HS-5 (cell line): ENCODE data around the gene SYT1.

Experiments
- DNase-seq: peaks from one replicate; pipeline ENCODE4 v3.0.0-alpha.2; 2012; ENCODE audit warnings: low read depth

The SYT1 gene

DNA sequence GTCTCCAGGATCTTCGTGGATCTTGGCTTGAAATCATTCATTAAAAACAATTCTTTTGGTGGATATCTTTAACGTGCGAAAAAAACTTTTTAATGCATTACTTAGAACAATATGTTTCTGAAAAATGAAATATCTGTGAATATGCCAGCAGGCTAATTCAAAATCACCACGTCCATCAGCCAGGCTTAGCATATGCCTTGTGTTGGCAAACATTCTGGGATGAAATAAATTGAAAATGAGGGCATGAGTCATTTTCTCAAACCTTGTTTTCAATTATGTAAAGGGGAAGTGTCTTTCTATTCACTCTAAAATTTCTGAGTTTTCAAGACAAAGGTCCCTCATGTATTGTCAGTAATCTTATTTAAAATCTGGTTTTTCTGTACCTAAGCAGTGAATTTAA lies 432.3 kb downstream of the SYT1 start:
- DNase-seq: no peak

DNA sequence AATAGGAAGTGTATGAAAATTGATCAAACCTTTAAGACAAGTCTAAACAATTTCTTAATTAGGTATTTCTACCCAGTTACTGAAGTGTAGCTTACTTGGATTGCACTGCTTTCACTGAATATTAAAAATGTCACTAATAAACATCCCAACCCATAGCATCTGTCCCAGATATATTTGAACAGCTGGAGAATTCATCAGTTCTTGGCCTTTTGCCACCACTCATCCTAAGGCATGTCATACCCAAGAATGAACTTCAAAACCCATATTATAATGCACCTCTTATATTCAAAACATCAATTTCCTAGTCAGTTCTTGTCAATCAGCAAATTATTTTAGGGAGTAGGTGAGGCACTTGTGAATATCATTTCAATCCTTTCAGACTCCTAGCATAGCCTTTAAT lies 433.9 kb downstream of the SYT1 start:
- no peak for DNase-seq

DNA sequence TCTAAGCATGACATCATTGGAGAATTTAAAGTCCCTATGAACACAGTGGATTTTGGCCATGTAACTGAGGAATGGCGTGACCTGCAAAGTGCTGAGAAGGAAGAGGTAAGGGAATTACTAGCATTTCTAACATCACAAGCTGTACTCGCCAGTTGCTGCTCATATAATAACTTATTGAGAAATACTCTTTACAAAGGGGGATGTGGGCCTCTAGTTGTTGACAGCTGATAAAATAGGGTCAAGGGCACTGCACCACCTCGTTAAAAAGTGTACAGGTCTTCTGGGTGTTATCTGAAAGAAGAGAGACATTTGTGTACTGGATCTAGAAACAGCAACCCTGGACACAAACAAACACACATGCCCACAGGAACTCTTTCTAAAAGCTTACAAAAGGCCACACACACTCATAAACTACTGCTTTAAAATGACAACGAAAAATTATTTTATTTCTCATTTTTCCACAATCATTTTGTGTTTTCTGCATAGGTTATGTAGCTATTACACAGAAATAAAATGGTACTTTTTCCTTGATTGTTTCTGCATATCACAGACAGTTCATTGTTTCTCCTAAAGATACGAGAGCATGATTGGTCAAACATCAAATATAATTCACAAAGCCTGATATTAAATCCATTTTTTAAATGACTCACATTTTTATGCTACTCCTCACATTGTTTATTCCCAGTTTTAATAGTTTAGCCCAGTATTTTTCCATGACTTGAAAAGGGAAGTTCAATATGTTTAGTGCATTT lies 435.0 kb downstream of the SYT1 start:
- DNase-seq: no peak

DNA sequence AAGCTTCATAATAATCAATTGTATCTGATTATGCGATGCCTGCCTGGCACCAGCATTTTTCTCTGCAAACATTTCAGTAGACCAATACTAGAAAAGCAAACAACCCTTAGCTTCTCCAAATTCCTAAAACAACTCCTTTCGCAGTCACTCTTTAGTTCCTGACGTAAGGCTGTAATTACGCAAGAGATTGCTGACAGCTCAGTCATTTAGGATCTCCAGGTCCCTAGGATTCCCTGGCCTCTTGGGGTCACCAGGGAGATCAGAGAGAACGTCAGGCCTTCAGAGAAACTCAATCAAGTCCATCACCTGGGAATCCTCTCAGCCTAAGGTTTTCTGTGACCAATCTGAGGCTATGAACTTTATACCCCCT lies 435.6 kb downstream of the SYT1 start:
- DNase-seq: peak; percentile 41

DNA sequence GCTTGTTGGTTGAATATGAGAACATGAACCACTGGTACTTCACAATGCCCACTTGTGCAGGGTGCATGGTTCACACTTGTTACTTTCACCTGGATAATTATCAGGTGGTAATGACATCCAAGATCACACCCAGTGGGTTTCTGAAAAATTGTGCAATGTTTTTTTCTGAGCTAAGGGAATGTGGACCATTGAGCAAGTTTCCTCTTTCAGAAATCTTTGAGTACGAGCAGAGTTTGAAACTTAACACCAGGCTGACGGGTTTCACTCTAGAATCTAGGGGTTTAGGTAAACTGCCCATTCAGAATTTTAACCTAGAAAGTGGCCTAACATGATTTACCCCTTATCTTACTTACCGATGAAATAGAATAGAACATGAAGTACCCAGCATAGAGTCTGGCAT lies 436.6 kb downstream of the SYT1 start:
- no peak for DNase-seq

DNA sequence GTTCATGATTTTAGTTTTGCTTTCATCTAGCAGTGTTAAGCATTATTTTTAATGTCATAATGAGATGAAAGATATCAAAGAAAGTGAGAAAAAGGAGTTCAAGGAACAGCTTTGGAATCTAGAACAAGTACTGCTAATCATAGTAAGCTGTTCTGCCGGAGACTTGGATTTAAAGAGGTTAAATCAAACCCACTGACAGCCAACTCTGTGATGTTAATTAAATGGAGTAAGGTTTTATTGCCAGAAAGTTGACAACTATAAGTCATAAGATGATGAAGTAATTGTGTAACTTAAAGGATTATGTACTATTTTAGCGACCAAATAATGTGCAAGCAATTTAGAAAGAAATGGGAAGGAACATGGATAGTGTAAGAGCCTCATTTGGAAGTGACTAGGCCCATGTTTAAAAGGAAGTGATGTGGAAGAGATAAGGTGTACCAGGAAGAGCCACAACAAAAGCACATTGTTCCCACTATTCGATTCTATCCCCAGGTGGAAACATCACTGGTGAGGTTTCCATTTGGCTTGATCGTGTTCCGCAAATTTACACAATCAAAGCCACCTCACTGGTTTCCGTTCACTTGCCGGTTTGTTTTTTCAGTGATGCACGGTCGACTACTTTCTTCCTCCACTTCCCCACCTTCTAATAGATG lies 437.7 kb downstream of the SYT1 start:
- no peak for DNase-seq

DNA sequence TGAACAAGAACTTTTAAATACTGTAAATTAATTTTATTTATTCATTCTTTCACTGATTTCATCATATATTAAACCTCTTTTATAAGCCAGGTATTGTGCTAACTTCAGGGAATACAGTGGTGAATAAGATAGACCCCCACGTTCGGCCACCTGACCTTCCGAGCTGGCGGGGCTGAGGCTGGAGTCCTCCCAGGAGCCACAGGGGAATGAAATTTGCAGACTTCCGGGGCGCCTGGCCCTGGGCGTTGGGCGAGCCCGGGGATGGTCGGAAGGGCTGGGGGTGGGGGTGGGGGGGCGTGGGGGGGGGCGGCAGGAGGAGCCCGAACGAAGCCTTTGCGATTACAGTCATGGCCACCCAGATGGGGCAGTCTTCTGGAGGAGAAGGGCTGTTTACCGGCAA lies 442.8 kb downstream of the SYT1 start:
- no peak for DNase-seq

DNA sequence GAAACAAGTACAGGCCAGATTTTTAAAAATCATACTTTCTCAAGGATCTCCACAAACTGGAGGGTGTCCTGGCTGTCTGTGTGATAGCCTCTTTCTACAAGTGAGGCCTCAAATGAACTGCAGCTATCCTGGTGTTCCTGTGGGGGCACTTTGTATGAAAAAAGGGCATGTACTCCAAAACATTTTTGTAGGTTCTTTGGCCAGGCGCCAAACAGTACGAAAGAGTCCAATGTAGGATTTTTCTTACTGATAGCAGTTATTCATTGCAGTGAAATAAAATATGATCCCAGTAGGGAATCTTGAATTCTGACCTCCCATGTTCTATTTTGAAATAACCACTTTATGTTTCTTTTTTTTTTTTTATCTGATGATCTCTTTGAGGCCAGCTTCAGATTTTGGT lies 444.5 kb downstream of the SYT1 start:
- DNase-seq: no peak

DNA sequence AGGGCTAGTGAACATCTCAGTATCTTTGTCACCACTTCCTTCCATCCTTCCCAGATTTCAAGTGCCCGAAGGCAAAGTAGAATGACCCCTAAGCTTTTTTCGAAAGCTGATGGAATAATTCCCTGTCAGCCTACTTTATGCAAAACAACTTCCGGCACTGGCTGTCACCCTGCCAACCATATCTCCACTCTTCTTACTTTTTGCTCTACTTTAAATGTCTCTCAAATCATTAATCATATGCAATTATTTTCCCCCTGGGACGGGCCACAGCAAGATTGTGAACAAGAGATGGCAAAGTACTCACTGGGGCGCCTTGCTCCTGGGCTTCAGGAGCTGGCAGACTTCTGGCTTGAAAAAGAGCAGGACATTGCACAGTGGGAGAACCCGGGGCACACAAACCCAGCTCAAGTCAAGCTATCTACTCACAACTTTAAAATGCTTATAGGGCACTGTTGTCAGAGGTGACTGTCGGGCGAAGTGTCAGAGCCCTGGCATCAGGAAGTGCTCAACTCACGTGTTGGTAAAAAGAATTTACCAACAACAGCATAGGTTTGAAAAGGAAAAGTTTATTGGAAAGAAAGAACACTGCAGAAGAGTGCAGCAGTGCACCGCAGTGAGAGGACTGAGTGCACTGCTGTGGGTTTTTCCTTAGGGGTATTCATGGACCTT lies 452.7 kb downstream of the SYT1 start:
- DNase-seq: no peak

DNA sequence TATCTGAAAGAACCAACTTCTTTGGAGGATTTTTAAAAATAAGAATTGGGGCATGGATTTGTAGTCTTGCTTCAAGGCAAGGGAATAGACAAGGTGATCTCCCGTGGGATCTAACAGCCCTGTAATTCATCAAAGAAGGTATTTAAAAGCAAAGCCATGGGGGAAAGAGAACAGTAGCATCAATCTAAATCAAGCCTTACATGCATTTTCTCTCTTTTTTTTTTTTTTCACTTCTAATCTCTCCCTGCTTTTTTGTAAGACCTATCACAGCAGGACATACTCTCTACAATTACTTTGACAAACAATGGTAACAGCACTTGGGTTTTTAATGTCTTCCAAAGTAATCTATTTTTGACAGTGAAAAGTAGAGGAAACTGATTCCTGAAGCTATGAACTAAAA lies 458.3 kb downstream of the SYT1 start:
- no peak for DNase-seq

DNA sequence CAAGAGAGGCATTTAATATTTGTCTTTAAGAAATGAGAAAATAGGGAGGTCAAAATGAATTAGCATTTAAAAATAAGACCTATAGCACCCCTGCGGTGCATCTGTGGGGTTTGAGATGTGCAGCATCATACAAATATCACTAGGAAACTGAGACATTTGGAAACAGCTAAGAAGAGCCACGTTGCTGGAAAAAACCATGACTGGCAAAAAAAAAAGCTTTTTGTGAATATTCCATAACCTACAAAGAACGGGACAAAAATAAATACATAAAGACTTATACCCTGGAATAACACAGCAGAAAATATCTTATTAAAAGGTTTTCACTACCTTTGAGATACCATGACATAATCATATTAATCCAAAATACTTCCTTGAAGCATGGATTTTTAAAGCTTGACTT lies 460.0 kb downstream of the SYT1 start:
- DNase-seq: no peak

DNA sequence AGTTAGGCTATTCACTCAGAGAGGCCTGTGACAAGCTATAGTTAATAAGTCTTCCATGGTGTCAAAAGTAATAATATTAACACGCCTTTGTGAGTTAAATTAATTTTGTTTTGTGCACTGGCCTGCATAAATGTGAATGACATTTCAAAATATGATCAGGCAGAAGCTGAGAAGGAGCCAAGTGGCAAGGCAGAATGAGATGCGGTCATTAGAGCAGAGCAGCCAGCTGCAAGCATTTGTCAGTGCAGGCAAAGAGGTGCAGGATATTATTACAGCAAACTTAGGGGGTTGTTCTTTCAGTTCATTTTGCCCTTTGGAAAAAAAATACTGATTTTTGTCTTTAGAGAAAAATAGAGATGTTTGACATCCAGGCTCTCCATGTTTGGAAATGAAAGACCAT lies 461.6 kb downstream of the SYT1 start:
- no peak for DNase-seq

DNA sequence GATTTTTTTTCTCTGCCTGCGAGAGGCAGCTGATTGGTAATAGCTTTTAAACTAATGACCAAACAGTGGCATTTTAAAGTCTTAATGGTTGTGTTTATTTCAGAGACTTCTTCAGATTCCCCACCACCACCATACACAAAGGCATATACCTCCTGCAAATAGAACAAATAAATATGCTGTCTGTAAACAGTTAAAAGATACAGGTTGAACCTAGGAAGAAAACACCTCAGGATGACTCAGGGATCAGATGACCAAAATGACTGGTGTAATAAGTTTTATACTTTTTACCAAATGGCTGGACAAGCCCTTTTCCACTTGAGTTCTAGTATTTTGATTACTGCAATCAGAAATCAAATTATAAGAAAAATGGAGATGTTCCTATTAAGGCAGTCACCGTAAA lies 462.1 kb downstream of the SYT1 start:
- DNase-seq: no peak

DNA sequence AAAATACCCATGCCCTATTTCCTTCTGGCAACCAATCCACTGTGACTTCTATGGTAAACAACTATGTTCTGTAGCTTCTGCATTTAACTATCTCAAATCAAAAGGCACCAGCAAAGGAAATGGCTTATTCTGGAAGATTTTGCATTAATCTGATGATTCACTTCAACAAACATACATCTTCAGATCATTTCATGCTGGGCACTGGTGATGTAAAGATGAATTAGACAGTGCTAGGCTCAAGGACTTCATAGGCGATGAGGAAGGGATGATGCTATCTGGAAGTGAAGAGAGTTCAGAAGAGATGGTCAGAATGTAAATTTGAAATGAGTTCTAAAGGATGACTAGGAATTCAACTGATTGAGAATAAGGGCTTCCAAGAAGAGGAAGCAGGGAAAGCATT lies 462.9 kb downstream of the SYT1 start:
- no peak for DNase-seq

DNA sequence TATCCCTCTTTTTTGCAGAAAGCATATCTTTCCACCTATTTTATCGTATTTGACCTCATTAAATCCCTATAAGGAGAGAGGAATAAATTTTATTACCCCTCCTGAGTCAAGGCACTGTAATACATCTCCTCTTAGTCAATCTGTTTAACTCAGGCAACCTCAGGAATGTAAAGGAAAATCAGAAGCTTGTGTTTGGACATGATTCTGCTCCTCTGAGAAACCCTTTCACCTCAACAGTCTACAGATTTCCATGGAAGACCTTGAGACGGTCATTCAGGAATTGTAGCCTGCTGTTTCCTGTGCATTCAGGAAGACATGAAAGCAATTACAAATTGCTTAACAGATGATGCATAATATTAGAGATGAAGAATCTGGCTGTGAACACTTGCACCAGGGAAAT lies 465.4 kb downstream of the SYT1 start:
- DNase-seq: no peak

DNA sequence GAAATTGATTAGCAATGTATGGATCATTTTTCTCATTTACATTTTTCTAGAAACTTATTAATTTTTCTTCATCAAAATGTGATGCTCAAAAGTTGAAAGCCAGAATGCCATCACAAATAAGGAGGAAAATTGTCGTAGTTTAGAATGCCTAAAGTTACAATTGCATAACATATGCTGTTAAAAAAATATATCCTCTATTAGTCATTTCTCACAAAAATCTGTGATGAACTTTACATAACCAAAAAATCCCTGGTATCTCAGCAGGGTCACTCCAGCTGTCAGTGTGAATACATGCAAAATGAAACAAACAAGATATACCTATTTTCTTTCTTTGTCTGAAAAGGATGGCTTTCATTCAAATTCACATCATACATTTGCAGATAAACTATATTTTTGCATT lies 467.3 kb downstream of the SYT1 start:
- peak; percentile 18 for DNase-seq

DNA sequence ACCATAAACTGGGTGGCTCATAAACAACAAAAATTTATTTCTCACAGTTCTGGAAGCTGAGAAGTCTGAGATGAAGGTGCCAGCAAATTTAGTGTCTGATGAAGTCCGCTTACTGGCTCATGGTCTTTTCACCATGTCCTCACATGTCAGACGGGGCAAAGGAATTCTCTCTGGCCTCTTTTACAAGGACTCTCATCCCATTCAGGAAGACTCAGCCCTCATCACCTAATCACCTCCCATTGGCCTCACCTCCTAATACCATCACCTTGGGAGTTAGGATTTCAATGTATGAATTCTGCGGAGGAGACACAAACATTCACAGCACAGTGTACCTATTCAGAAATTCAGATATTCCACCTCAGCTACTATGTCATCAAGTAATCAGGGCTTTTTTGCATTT lies 468.6 kb downstream of the SYT1 start:
- no peak for DNase-seq

DNA sequence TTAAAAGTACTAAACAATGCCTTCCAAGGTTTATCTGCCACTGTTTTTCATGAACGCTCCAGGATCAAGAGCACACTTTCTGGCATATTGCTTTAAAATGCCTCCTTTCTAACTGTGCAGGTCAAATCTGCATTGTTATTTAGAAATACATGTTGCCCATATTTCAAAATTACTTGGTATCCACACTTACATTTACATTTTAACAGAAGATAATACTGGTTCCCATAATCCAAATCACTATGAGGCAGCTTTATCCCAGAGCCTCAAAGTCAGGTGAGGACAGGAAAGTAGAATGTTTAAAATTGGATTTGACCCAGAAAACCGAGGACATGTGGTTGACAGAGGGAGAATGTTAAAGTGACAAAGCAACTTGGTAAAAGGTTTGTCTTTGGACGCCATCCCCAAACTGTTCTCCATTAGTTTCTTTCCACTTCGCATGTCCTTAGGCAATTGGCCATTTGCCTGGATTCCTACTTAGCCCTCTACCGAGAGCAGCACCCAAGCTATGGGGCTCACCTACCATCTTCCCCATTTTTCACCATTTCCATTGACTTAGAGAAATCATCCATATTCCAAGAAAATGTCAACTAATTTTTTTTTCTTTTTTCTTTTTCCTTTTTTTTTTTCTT lies 473.2 kb downstream of the SYT1 start:
- no peak for DNase-seq

DNA sequence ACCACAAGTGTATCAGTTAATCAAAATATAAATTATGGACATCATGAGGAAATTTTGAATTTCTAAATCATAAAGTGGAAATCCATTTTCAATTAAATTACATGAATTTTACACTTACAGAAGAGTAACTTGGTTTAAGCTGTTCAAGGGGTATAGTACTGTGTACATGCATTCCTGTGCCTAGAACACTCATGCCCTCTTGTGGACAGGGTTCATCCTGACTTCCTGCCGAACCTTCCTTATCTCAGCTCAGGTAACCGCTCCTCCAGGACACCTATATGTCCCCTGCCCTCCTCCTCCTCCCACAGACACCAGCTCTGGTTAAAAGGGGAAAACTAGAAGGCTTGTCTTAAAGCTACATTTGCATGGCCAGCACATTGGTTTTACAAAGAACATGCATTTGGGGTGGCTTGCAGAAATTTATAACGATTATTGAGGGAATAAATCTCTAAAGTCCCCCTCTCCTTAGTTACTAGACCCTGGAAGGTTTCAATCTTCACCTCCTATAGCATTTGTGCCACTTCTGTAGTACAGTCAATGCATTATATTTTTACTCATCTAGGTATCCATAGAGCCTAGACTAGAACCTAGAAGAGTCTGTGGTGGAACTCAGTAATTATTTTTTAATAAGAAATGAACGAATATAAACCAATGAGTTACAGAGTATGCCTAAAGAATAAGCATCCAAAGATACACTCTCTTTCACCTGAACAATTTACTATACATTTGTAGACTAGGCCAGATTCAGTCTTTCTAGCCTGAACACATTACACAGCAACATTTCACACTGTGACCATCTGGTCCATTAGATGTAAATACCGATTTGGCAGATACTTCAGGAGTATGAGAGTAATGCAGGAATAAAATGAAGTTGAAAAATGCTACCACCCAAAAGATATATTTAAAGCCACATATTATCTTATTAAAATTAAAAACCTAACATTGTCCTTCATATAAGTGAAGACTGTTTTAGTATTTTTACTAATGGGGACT lies 480.6 kb downstream of the SYT1 start:
- DNase-seq: no peak

DNA sequence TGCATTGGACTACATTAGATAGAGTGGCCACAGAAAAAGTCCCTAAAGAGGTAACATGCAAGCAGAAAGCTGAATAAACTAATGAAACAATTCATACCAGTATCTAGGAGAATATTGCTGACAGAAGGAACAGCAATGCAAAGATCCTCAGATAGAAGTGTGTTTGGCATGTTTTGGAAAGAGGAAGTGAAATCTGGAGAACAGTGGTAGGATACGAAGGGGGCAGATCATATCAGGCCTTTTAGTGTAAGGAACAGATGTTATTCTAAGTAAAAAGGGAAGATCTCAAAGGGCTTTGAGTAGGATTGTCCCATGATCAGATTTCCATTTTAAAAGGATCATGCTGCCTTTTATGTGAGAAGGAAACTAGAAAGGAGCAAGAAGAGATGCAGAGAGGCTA lies 483.3 kb downstream of the SYT1 start:
- DNase-seq: no peak

DNA sequence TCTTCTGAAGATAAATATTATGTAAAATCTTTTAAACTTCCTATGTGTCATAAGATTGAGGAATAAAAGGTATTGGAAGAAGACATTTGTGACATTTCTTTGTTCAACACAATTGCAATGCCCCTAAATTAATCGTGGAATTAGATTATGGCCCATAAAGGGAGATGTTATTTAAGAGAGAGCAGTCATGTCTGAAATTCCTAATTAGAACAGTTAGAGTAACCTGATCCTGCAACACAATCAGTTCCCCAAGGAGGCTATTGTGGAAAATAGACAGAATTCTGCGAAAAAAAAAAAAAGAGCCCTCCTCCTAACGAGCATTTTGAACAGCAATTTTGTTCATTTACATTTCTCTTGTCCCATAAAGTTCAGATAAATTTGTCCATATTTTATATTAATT lies 486.7 kb downstream of the SYT1 start:
- no peak for DNase-seq

DNA sequence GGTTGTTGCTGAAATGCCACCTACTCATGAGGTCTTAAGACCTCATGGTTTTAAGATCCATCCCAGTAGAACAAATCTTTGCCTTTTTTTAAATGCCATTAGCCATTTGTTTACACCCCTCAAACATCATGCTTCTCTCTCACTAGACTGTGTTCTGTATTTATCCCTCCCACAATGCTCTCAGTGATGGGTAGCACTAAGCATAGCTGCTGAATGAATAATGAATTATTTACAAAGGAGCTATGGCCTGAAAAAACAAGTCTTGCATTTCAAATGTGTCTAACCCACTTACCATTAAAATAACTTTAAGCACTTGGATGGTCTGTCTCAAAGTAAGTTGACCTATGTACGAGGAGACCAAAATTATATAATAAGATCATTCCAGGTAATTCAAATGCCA lies 491.6 kb downstream of the SYT1 start:
- DNase-seq: no peak
